Measurements from ENCODE around the gene STAG3. TPM values are rescaled to one million over a fixed set of nuclear protein-coding genes. Genes with fewer than 3 reads are reported as not detected.
A peak's percentile ranks its signal among the peaks of the same experiment; 100 is the strongest.

The STAG3 gene
- total RNA-seq, 1 experiment from 2014 or later = 5.2 TPM

DNA sequence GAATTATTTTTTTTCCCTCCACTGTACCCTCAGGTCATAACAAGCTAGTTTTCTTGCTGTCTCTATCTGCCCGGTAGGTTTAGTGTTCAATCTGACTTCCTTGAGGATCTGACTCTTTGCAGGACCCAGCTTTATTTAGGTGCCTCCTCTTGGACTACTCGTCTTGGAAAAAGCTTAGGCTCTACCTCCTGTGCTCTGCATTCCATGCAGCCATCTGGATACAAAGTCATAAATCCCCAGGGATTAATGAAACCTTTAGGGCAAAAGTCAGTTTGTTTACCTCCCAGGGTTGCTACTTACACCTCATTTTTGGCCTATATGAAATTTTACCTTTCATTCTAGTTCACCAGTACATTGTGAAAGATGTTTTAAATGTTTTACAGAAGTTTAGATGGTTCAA, 8.0 kb downstream of the STAG3 start (continued):
- TF ChIP-seq, protein P1, sequence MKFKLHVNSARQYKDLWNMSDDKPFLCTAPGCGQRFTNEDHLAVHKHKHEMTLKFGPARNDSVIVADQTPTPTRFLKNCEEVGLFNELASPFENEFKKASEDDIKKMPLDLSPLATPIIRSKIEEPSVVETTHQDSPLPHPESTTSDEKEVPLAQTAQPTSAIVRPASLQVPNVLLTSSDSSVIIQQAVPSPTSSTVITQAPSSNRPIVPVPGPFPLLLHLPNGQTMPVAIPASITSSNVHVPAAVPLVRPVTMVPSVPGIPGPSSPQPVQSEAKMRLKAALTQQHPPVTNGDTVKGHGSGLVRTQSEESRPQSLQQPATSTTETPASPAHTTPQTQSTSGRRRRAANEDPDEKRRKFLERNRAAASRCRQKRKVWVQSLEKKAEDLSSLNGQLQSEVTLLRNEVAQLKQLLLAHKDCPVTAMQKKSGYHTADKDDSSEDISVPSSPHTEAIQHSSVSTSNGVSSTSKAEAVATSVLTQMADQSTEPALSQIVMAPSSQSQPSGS (CRISPR knock-in tag; IDR thresholded peaks at IDR 0.05; ENCODE audit: borderline replicate concordance, low read depth) = no peak
- TF ChIP-seq, protein P2, sequence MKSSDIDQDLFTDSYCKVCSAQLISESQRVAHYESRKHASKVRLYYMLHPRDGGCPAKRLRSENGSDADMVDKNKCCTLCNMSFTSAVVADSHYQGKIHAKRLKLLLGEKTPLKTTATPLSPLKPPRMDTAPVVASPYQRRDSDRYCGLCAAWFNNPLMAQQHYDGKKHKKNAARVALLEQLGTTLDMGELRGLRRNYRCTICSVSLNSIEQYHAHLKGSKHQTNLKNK (CRISPR knock-in tag; IDR thresholded peaks at IDR 0.05) = no peak

DNA sequence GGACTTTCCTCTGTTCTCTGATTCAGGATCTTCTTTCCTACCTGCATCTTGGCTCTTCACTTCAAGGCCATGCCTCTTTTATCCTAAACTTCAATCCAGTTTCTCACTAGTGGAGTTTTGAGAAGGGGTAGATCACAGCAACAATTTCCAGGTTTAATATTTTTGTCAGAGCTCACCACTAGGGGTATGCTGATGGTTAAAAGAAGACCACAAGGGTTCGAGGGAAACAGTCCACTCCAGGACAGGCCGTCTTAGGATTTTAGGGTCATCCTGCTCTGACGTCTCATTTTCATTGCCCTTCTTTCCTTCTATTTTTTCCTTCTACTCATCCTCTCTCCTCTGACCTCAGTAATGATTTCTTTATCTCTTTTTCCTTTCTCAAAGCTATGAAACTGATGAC, 11.3 kb downstream of the STAG3 start:
- DNase-seq (ENCODE audit: low spot score) (no peak), ATAC-seq (no peak)
- ChIA-PET CTCF (interaction anchor here (0.6 to 1.6 kb wide), 9 partner anchors 10 to 366 kb away, joined by 3 to 6 read pairs (median 5); partner anchors contain the start of gene GAL3ST4), POLR2A (no interaction called here)
- H3K4me3 Mint-ChIP-seq = no peak overlapping the region
- H3K9me3 Mint-ChIP-seq = no peaks in the 10 kb centered on the region
- no peak overlapping the region for H3K27ac Mint-ChIP-seq
- no peaks in the 10 kb centered on the region for H3K4me1 Mint-ChIP-seq
- TF ChIP-seq PRRX2 (CRISPR knock-in tag; IDR thresholded peaks at IDR 0.05) (no peak), ZNF263 (CRISPR knock-in tag; IDR thresholded peaks at IDR 0.05; ENCODE audit: low read depth) (no peak), ZBTB21 (CRISPR knock-in tag; IDR thresholded peaks at IDR 0.05; ENCODE audit: borderline replicate concordance) (no peak), TEAD4 (CRISPR knock-in tag; IDR thresholded peaks at IDR 0.05) (no peak), MYBL2 (CRISPR knock-in tag; IDR thresholded peaks at IDR 0.05) (no peak)
- TF ChIP-seq, protein P3, sequence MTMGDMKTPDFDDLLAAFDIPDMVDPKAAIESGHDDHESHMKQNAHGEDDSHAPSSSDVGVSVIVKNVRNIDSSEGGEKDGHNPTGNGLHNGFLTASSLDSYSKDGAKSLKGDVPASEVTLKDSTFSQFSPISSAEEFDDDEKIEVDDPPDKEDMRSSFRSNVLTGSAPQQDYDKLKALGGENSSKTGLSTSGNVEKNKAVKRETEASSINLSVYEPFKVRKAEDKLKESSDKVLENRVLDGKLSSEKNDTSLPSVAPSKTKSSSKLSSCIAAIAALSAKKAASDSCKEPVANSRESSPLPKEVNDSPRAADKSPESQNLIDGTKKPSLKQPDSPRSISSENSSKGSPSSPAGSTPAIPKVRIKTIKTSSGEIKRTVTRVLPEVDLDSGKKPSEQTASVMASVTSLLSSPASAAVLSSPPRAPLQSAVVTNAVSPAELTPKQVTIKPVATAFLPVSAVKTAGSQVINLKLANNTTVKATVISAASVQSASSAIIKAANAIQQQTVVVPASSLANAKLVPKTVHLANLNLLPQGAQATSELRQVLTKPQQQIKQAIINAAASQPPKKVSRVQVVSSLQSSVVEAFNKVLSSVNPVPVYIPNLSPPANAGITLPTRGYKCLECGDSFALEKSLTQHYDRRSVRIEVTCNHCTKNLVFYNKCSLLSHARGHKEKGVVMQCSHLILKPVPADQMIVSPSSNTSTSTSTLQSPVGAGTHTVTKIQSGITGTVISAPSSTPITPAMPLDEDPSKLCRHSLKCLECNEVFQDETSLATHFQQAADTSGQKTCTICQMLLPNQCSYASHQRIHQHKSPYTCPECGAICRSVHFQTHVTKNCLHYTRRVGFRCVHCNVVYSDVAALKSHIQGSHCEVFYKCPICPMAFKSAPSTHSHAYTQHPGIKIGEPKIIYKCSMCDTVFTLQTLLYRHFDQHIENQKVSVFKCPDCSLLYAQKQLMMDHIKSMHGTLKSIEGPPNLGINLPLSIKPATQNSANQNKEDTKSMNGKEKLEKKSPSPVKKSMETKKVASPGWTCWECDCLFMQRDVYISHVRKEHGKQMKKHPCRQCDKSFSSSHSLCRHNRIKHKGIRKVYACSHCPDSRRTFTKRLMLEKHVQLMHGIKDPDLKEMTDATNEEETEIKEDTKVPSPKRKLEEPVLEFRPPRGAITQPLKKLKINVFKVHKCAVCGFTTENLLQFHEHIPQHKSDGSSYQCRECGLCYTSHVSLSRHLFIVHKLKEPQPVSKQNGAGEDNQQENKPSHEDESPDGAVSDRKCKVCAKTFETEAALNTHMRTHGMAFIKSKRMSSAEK (CRISPR knock-in tag; IDR thresholded peaks at IDR 0.05; ENCODE audit: borderline replicate concordance) = no peak
- TF ChIP-seq, protein P4, sequence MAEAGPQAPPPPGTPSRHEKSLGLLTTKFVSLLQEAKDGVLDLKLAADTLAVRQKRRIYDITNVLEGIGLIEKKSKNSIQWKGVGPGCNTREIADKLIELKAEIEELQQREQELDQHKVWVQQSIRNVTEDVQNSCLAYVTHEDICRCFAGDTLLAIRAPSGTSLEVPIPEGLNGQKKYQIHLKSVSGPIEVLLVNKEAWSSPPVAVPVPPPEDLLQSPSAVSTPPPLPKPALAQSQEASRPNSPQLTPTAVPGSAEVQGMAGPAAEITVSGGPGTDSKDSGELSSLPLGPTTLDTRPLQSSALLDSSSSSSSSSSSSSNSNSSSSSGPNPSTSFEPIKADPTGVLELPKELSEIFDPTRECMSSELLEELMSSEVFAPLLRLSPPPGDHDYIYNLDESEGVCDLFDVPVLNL (CRISPR knock-in tag; IDR thresholded peaks at IDR 0.05; ENCODE audit: borderline replicate concordance, low read depth) = no peak
- TF ChIP-seq, protein P5, sequence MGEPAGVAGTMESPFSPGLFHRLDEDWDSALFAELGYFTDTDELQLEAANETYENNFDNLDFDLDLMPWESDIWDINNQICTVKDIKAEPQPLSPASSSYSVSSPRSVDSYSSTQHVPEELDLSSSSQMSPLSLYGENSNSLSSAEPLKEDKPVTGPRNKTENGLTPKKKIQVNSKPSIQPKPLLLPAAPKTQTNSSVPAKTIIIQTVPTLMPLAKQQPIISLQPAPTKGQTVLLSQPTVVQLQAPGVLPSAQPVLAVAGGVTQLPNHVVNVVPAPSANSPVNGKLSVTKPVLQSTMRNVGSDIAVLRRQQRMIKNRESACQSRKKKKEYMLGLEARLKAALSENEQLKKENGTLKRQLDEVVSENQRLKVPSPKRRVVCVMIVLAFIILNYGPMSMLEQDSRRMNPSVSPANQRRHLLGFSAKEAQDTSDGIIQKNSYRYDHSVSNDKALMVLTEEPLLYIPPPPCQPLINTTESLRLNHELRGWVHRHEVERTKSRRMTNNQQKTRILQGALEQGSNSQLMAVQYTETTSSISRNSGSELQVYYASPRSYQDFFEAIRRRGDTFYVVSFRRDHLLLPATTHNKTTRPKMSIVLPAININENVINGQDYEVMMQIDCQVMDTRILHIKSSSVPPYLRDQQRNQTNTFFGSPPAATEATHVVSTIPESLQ (CRISPR knock-in tag; IDR thresholded peaks at IDR 0.05) = no peak
- H3K36me3 Mint-ChIP-seq = no peaks in the 10 kb centered on the region
- peaks cover 23% of the 10 kb centered on the region for H3K27me3 Mint-ChIP-seq (ENCODE audit: low read depth)

DNA sequence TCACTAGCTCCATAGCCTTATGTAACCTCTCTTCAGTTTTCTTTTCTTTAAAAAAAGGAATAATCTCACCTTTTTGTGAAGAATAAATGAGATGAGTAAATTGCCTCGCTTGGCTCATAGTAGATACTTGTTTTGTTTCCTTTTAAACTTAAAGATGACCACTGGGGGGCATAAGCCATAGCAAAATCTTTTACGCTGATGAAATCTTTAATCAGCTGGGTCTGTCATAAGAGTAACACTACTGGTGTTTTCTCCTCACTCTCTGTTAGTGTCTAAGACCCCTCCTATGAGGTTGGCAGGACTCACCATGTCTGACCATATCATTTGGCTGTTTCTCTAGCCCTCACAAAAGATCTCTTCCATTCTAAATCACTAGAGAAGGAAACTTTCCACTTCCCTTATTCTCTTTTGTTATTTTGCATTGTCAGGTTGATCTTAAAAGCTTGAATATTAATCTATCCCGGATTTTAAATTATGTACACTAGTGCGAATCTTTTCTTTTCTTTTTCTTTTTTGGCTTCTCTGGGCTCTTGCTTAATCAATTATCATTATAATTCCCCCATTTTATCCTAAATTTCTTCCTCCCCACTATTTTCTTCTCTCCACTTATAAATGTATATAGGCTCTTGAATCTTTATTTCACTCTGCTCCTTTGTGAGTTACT, 12.5 kb downstream of the STAG3 start:
- H3K27me3 Mint-ChIP-seq (ENCODE audit: low read depth) = peaks cover 23% of the 10 kb centered on the region
- H3K4me3 Mint-ChIP-seq = no peak overlapping the region
- no peak overlapping the region for H3K27ac Mint-ChIP-seq
- ChIA-PET POLR2A (no interaction called here), CTCF (interaction anchor here (0.5 to 1.6 kb wide), 9 partner anchors 9 to 1287 kb away, joined by 3 to 7 read pairs (median 4); partner anchors contain the start of genes GAL3ST4, GPC2, LAMTOR4 and STAG3)
- H3K36me3 Mint-ChIP-seq = no peaks in the 10 kb centered on the region
- H3K4me1 Mint-ChIP-seq = no peaks in the 10 kb centered on the region
- DNase-seq (ENCODE audit: low spot score) = no peak
- TF ChIP-seq, protein P6, sequence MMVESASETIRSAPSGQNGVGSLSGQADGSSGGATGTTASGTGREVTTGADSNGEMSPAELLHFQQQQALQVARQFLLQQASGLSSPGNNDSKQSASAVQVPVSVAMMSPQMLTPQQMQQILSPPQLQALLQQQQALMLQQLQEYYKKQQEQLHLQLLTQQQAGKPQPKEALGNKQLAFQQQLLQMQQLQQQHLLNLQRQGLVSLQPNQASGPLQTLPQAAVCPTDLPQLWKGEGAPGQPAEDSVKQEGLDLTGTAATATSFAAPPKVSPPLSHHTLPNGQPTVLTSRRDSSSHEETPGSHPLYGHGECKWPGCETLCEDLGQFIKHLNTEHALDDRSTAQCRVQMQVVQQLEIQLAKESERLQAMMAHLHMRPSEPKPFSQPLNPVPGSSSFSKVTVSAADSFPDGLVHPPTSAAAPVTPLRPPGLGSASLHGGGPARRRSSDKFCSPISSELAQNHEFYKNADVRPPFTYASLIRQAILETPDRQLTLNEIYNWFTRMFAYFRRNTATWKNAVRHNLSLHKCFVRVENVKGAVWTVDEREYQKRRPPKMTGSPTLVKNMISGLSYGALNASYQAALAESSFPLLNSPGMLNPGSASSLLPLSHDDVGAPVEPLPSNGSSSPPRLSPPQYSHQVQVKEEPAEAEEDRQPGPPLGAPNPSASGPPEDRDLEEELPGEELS (CRISPR knock-in tag; IDR thresholded peaks at IDR 0.05) = no peak
- TF ChIP-seq GABPB1 (CRISPR knock-in tag; IDR thresholded peaks at IDR 0.05) = peak; percentile 78
- peak; percentile 32; the same call in 1 of the 2 replicates for ATAC-seq
- H3K9me3 Mint-ChIP-seq = no peaks in the 10 kb centered on the region
